Measurements from ENCODE around the gene NTM.

- TF ChIP-seq CTCF (IDR thresholded peaks at IDR 0.05; ENCODE audit: low read depth, low read length), result no peak
- no peak for TF ChIP-seq EZH2phosphoT487 (IDR thresholded peaks at IDR 0.05; ENCODE audit: low read depth)
Measured at GRCh38 chr11:131756479-131757110, 386.2 kb downstream of the NTM start.

Data from OCI-LY3 (cell line).